ENCODE data around the gene TLL1.

DNA sequence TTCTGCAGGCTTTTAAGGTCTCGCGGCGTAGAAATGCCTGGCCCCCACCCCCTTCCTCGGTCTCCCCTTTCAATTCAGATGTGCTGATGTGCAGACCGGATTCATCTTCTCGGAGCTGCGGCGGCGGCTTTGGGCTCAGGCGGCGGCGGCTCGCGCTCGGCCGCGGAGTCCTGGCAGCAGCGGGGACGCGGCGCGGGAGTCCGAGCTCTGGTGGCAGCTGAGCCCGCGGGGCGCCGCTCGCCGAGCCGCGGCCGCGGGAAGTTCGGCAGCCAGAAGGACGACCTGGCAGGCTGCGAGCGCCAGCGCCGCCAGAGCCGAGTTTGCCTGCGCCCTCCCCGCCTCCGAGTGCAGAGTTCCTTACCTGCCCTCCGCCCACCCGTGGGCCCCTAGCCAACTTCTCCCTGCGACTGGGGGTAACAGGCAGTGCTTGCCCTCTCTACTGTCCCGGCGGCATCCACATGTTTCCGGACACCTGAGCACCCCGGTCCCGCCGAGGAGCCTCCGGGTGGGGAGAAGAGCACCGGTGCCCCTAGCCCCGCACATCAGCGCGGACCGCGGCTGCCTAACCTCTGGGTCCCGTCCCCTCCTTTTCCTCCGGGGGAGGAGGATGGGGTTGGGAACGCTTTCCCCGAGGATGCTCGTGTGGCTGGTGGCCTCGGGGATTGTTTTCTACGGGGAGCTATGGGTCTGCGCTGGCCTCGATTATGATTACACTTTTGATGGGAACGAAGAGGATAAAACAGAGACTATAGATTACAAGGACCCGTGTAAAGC is 448 bp downstream of the TLL1 start:
- no peak for TF ChIP-seq POLR2A (IDR thresholded peaks at IDR 0.05; ENCODE audit: low read depth, low read length)
- no peak for TF ChIP-seq POLR2AphosphoS5 (IDR thresholded peaks at IDR 0.05; ENCODE audit: low read depth, low read length)
- TF ChIP-seq TAF1 (IDR thresholded peaks at IDR 0.05; ENCODE audit: borderline replicate concordance, low read depth, low read length): no peak
